ENCODE results near the gene PRKCQ. TPM values are rescaled to one million over a fixed set of nuclear protein-coding genes. Genes with fewer than 3 reads are reported as not detected.
A peak's percentile ranks its signal among the peaks of the same experiment; 100 is the strongest.

The PRKCQ gene
- total RNA-seq, 1 donor from 2014 or later: 0.15 TPM

- H3K27ac Mint-ChIP-seq (ENCODE audit: unreplicated experiment): no peak overlapping the region
- TF ChIP-seq CTCF (IDR thresholded peaks at IDR 0.05): no peak
- DNase-seq (ENCODE audit: low spot score): no peak
- H3K27me3 Mint-ChIP-seq (ENCODE audit: low read depth): peaks cover 9% of the 10 kb centered on the region
- no peaks in the 10 kb centered on the region for H3K36me3 Mint-ChIP-seq (ENCODE audit: low read depth)
- no peak overlapping the region for H3K4me3 Mint-ChIP-seq (ENCODE audit: unreplicated experiment)
- H3K9me3 Mint-ChIP-seq (ENCODE audit: low read depth): no peaks in the 10 kb centered on the region
- H3K4me1 Mint-ChIP-seq (ENCODE audit: low read depth): peaks cover 24% of the 10 kb centered on the region
These were observed 175.7 kb downstream of the PRKCQ start for GRCh38 chr10:6404127-6405072.

GRCh38 chr10:6402960-6403359 lies 177.1 kb downstream of the PRKCQ start:
- no peak overlapping the region for H3K4me3 Mint-ChIP-seq (ENCODE audit: unreplicated experiment)
- peaks cover 36% of the 10 kb centered on the region for H3K4me1 Mint-ChIP-seq (ENCODE audit: low read depth)
- DNase-seq (ENCODE audit: low spot score): no peak
- no peak overlapping the region for H3K27ac Mint-ChIP-seq (ENCODE audit: unreplicated experiment)
- no peak for TF ChIP-seq CTCF (IDR thresholded peaks at IDR 0.05)
- H3K9me3 Mint-ChIP-seq (ENCODE audit: low read depth): no peaks in the 10 kb centered on the region
- peaks cover 9% of the 10 kb centered on the region for H3K27me3 Mint-ChIP-seq (ENCODE audit: low read depth)
- no peaks in the 10 kb centered on the region for H3K36me3 Mint-ChIP-seq (ENCODE audit: low read depth)

GRCh38 chr10:6402349-6402709 lies 177.7 kb downstream of the PRKCQ start:
- Mint-ChIP-seq H3K27ac (ENCODE audit: unreplicated experiment) (no peak overlapping the region), H3K4me1 (ENCODE audit: low read depth) (peaks cover 36% of the 10 kb centered on the region), H3K27me3 (ENCODE audit: low read depth) (peaks cover 9% of the 10 kb centered on the region), H3K9me3 (ENCODE audit: low read depth) (no peaks in the 10 kb centered on the region), H3K4me3 (ENCODE audit: unreplicated experiment) (no peak overlapping the region), H3K36me3 (ENCODE audit: low read depth) (no peaks in the 10 kb centered on the region)
- no peak for DNase-seq (ENCODE audit: low spot score)
- no peak for TF ChIP-seq CTCF (IDR thresholded peaks at IDR 0.05)

- H3K27ac Mint-ChIP-seq (ENCODE audit: unreplicated experiment): peak overlapping the region; percentile 91
- H3K27me3 Mint-ChIP-seq (ENCODE audit: low read depth): peaks cover 9% of the 10 kb centered on the region
- peak; percentile 91 for TF ChIP-seq CTCF (IDR thresholded peaks at IDR 0.05)
- H3K9me3 Mint-ChIP-seq (ENCODE audit: low read depth): no peaks in the 10 kb centered on the region
- H3K4me3 Mint-ChIP-seq (ENCODE audit: unreplicated experiment): peak overlapping the region; percentile 80
- DNase-seq (ENCODE audit: low spot score): no peak
- H3K4me1 Mint-ChIP-seq (ENCODE audit: low read depth): peaks cover 36% of the 10 kb centered on the region
- no peaks in the 10 kb centered on the region for H3K36me3 Mint-ChIP-seq (ENCODE audit: low read depth)
These were observed 178.3 kb downstream of the PRKCQ start for GRCh38 chr10:6401558-6402348.

- H3K4me1 Mint-ChIP-seq (ENCODE audit: low read depth): peaks cover 36% of the 10 kb centered on the region
- no peaks in the 10 kb centered on the region for H3K9me3 Mint-ChIP-seq (ENCODE audit: low read depth)
- H3K36me3 Mint-ChIP-seq (ENCODE audit: low read depth): no peaks in the 10 kb centered on the region
- TF ChIP-seq CTCF (IDR thresholded peaks at IDR 0.05): no peak
- no peak overlapping the region for H3K27ac Mint-ChIP-seq (ENCODE audit: unreplicated experiment)
- peaks cover 9% of the 10 kb centered on the region for H3K27me3 Mint-ChIP-seq (ENCODE audit: low read depth)
- no peak for DNase-seq (ENCODE audit: low spot score)
- no peak overlapping the region for H3K4me3 Mint-ChIP-seq (ENCODE audit: unreplicated experiment)
These were observed 179.1 kb downstream of the PRKCQ start for GRCh38 chr10:6400821-6401465.

Data from chondrocyte (in vitro differentiated cells).